Ovary (tissue), 3 donors: ENCODE measurements around the gene INCENP.

Source experiments
- EP300 ChIP-seq: sonication (generic); formaldehyde crosslinking; IDR thresholded peaks from one replicate; pipeline ENCODE4 v1.6.1; 2017; ENCODE audit warnings: antibody characterized with exemption
- TF ChIP-seq, protein P1 (sequence below), 3 donors: fragments of 450-650 bp in 2 of 3; fragments of 200-600 bp in 1 of 3; IDR thresholded peaks; one replicate each; pipeline versions ENCODE4 v1.5.1 to v1.8.0; 2016 to 2022; ENCODE audit warnings: antibody characterized with exemption in 3 of 3, mild to moderate bottlenecking in 1 of 3
- donor health status: DM: no; HTN: no; CAD: no.

DNA sequence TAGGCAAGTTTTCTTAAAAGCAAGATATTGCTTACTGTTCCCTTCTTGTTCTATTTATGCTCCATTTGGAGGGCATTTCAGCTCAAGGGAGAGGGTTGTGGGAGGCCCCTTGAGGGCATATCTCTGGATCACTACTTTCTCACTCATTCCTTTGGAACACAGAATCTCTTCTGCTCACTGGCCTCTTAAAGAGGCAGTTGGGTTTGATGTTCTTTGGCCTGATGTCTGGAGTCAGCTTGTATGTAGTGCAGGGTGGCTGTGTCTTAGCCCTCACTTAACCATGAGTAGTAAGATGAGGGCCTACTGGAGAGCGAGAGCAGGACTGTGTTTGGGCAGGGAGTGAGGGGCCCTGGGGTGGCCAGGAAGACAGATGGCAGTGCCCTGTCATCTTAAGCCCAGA, 3.6 kb downstream of the INCENP start:
- no peak for TF ChIP-seq EP300
- TF ChIP-seq, protein P1, sequence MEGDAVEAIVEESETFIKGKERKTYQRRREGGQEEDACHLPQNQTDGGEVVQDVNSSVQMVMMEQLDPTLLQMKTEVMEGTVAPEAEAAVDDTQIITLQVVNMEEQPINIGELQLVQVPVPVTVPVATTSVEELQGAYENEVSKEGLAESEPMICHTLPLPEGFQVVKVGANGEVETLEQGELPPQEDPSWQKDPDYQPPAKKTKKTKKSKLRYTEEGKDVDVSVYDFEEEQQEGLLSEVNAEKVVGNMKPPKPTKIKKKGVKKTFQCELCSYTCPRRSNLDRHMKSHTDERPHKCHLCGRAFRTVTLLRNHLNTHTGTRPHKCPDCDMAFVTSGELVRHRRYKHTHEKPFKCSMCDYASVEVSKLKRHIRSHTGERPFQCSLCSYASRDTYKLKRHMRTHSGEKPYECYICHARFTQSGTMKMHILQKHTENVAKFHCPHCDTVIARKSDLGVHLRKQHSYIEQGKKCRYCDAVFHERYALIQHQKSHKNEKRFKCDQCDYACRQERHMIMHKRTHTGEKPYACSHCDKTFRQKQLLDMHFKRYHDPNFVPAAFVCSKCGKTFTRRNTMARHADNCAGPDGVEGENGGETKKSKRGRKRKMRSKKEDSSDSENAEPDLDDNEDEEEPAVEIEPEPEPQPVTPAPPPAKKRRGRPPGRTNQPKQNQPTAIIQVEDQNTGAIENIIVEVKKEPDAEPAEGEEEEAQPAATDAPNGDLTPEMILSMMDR (IDR thresholded peaks at IDR 0.05), result no peak
